VCaP (cell line): Measurements from ENCODE around the gene PDE6A.

Source experiments
- H3K27ac ChIP-seq: fragments of 450-650 bp; 2 replicates; pipeline ENCODE4 v1.5.1; 2017
- CTCF ChIP-seq: fragments of 450-650 bp; conservative IDR thresholded peaks from 2 replicates; pipeline ENCODE4 v1.5.1; 2017; ENCODE audit warnings: mild to moderate bottlenecking, moderate library complexity

PDE6A gene

GRCh38 chr5:149901511-149901910 lies 43.1 kb downstream of the PDE6A start:
- no peak overlapping the region for H3K27ac ChIP-seq
- no peak for TF ChIP-seq CTCF

GRCh38 chr5:149900390-149900789 lies 44.2 kb downstream of the PDE6A start:
- H3K27ac ChIP-seq, result no peak overlapping the region
- no peak for TF ChIP-seq CTCF

- TF ChIP-seq CTCF, result no peak
- no peak overlapping the region for H3K27ac ChIP-seq
Measured at GRCh38 chr5:149898811-149899210, 45.8 kb downstream of the PDE6A start.

GRCh38 chr5:149895416-149896345 lies 48.9 kb downstream of the PDE6A start:
- TF ChIP-seq CTCF, result no peak
- H3K27ac ChIP-seq, result no peak overlapping the region

- no peak overlapping the region for H3K27ac ChIP-seq
- no peak for TF ChIP-seq CTCF
Measured at GRCh38 chr5:149894237-149894636, 50.4 kb downstream of the PDE6A start.

- TF ChIP-seq CTCF, result no peak
Measured at GRCh38 chr5:149893403-149893931, 51.1 kb downstream of the PDE6A start.

GRCh38 chr5:149892594-149892993 lies 52.0 kb downstream of the PDE6A start:
- no peak overlapping the region for H3K27ac ChIP-seq
- TF ChIP-seq CTCF, result no peak

More at GRCh38 chr5:149893403-149893931, 51.1 kb downstream of the PDE6A start:
- H3K27ac ChIP-seq, result no peak overlapping the region
